Neural cell (in vitro differentiated cells): ENCODE data around the gene OSCP1.

Experiments
- CTCF ChIP-seq: fragments of 450-650 bp; IDR thresholded peaks from 2 replicates; pipeline ENCODE4 v1.5.1; 2014; ENCODE audit warnings: antibody characterized with exemption, mild to moderate bottlenecking, moderate library complexity; ENCODE audit not compliant: poor library complexity, severe bottlenecking
- EP300 ChIP-seq: fragments of 450-650 bp; conservative IDR thresholded peaks from 2 replicates; pipeline ENCODE4 v1.6.1; 2014; ENCODE audit warnings: antibody characterized with exemption, mild to moderate bottlenecking, moderate library complexity; ENCODE audit not compliant: poor library complexity, severe bottlenecking
- EZH2 ChIP-seq: fragments of 200-600, 300-800 bp; shearing (Covaris generic), sonication (generic); IDR thresholded peaks from 2 replicates; pipeline ENCODE4 v1.6.1; 2014; ENCODE audit warnings: antibody characterized with exemption, low read length, borderline replicate concordance, mild to moderate bottlenecking; ENCODE audit not compliant: insufficient read depth, poor library complexity, severe bottlenecking
- POLR2AphosphoS5 ChIP-seq: IDR thresholded peaks from 2 replicates; pipeline ENCODE4 v1.6.1; 2012
- TAF1 ChIP-seq: IDR thresholded peaks from 2 replicates; pipeline ENCODE4 v1.6.1; 2012; ENCODE audit warnings: low read depth

DNA sequence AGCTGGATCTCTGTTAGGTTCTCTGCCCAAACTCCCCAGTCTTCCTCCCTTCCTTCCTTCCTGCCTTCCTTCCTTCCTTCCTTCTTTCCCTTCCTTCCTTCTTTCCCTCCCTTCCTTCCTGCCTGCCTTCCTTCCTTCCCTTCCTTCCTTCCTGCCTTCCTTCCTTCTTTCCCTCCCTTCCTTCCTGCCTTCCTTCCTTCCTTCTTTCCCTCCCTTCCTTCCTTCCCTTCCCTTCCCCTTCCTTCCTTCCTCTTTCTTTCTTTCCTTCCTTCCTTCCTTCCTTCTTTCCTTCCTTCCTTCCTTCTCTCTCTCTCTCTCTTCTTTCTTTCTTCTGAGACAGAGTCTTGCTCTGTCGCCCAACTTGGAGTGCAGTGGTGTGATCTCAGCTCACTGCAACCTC, 43.8 kb downstream of the OSCP1 start:
- TF ChIP-seq CTCF (no peak), POLR2AphosphoS5 (no peak), TAF1 (no peak), EZH2 (no peak), EP300 (no peak)
